ENCODE results near the gene RTN4IP1.

GRCh38 chr6:106620931-106621672 is 8.2 kb downstream of the RTN4IP1 start:
- TF ChIP-seq, protein P1, sequence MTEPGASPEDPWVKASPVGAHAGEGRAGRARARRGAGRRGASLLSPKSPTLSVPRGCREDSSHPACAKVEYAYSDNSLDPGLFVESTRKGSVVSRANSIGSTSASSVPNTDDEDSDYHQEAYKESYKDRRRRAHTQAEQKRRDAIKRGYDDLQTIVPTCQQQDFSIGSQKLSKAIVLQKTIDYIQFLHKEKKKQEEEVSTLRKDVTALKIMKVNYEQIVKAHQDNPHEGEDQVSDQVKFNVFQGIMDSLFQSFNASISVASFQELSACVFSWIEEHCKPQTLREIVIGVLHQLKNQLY (CRISPR knock-in tag; IDR thresholded peaks at IDR 0.05): no peak
- TF ChIP-seq CREM (CRISPR knock-in tag; IDR thresholded peaks at IDR 0.05) (no peak), CTCF (IDR thresholded peaks at IDR 0.05) (no peak), MAX (CRISPR knock-in tag; IDR thresholded peaks at IDR 0.05) (no peak), ATF3 (CRISPR knock-in tag; conservative IDR thresholded peaks at IDR 0.05) (no peak), IRF2 (CRISPR knock-in tag; IDR thresholded peaks at IDR 0.05; ENCODE audit: borderline replicate concordance, low read depth) (no peak)

Data from WTC11 (cell line).